ENCODE results near the gene CCL8.

- TF ChIP-seq CTCF (IDR thresholded peaks at IDR 0.05; ENCODE audit: low read length) (no peak), EZH2phosphoT487 (IDR thresholded peaks at IDR 0.05; ENCODE audit: low read length) (no peak)
Observed at GRCh38 chr17:34364751-34365150, 45.5 kb downstream of the CCL8 start.

Measured in MM.1S (cell line).